PC-3 (cell line): Measurements from ENCODE around the gene KLHDC8B. TPM values are rescaled to one million over a fixed set of nuclear protein-coding genes. Genes with fewer than 3 reads are reported as not detected.

Source experiments
- ATAC-seq: fragments of 200-7000 bp; cut with Tn5 transposase; 2 replicates; pipeline ENCODE4 v1.9.1; 2020; ENCODE audit warnings: mild to moderate bottlenecking, moderate library complexity
- Bru-seq: library from RNA; stranded (reverse); fragments of 400-500 nt; gene quantifications from one replicate; lab custom pipeline; 2021; lab: Mats Ljungman, UMichigan
- BruChase-seq, 2 experiments: library from RNA; stranded (reverse); fragments of 400-500 nt; gene quantifications; one replicate each; lab custom pipeline; 2021; lab: Mats Ljungman, UMichigan
- BruUV-seq: library from RNA; stranded (reverse); fragments of 400-500 nt; replicated peaks from 2 replicates; lab custom pipeline; 2021; lab: Mats Ljungman, UMichigan
- CTCF ChIA-PET: fragments of 300-600 bp; sonication (Branson Sonifier 250); formaldehyde crosslinking; loops from one replicate; lab custom pipeline; 2022; ENCODE audit warnings: antibody characterized with exemption; lab: Charles Lee
- POLR2A ChIA-PET: fragments of 300-600 bp; sonication (Branson Sonifier 250); formaldehyde crosslinking; loops from one replicate; lab custom pipeline; 2022; ENCODE audit warnings: antibody characterized with exemption; ENCODE audit not compliant: unreplicated experiment; lab: Charles Lee
- DNase-seq: peaks from one replicate; pipeline ENCODE4 v3.0.0-alpha.2; 2015
- H2AFZ ChIP-seq: fragments of 300-600 bp; sonication (generic); 2 replicates; pipeline ENCODE4 v1.6.0; 2016; ENCODE audit warnings: antibody characterized with exemption, low read length
- H3F3A ChIP-seq: fragments of 300-600 bp; sonication (generic); one replicate; pipeline ENCODE4 v1.6.0; 2017; ENCODE audit warnings: antibody characterized with exemption, low read length, control low read depth, mild to moderate bottlenecking; ENCODE audit not compliant: unreplicated experiment
- H3K27ac ChIP-seq: fragments of 300-600 bp; sonication (generic); 2 replicates; pipeline ENCODE4 v1.5.1; 2016; ENCODE audit warnings: mild to moderate bottlenecking, low read length
- H3K27me3 ChIP-seq: fragments of 300-600 bp; sonication (generic); 2 replicates; pipeline ENCODE4 v1.6.1; 2016; ENCODE audit warnings: low read length, mixed read lengths
- H3K36me3 ChIP-seq: fragments of 300-600 bp; sonication (generic); 2 replicates; pipeline ENCODE4 v1.6.1; 2016; ENCODE audit warnings: low read depth, mixed run types, low read length, mixed read lengths
- H3K4me1 ChIP-seq: fragments of 300-600 bp; sonication (generic); 2 replicates; pipeline ENCODE4 v1.5.1; 2016; ENCODE audit warnings: low read length; ENCODE audit not compliant: insufficient read depth
- H3K4me2 ChIP-seq: fragments of 300-600 bp; sonication (generic); 2 replicates; pipeline ENCODE4 v1.6.0; 2016; ENCODE audit warnings: low read length
- H3K4me3 ChIP-seq: fragments of 300-600 bp; sonication (generic); 2 replicates; pipeline ENCODE4 v1.5.1; 2016; ENCODE audit warnings: mild to moderate bottlenecking, low read length, mixed read lengths
- H3K79me2 ChIP-seq: fragments of 300-600 bp; sonication (generic); 2 replicates; pipeline ENCODE4 v1.6.1; 2017; ENCODE audit warnings: low read length, mixed read lengths
- H3K9ac ChIP-seq: fragments of 300-600 bp; sonication (generic); 2 replicates; pipeline ENCODE4 v1.6.0; 2016; ENCODE audit warnings: mild to moderate bottlenecking, low read length
- H3K9me2 ChIP-seq: fragments of 300-600 bp; sonication (generic); replicated peaks from 2 replicates; pipeline ENCODE4 v1.6.1; 2016; ENCODE audit warnings: mixed run types, low read length, mixed read lengths
- H3K9me3 ChIP-seq: fragments of 300-600 bp; sonication (generic); 2 replicates; pipeline ENCODE4 v1.6.1; 2016; ENCODE audit warnings: low read length, mixed read lengths
- H4K20me1 ChIP-seq: fragments of 300-600 bp; sonication (generic); 2 replicates; pipeline ENCODE4 v1.6.1; 2016; ENCODE audit warnings: low read length, mixed read lengths
- EZH2 ChIP-seq: fragments of 300-600 bp; sonication (generic); IDR thresholded peaks from one replicate; pipeline ENCODE4 v1.6.1; 2017; ENCODE audit warnings: antibody characterized with exemption, mild to moderate bottlenecking, low read length; ENCODE audit not compliant: unreplicated experiment
- EZH2phosphoT487 ChIP-seq: fragments of 300-600 bp; sonication (generic); IDR thresholded peaks from 2 replicates; pipeline ENCODE4 v1.6.1; 2018; ENCODE audit warnings: mild to moderate bottlenecking, antibody characterized with exemption, low read length, borderline replicate concordance
- intact Hi-C: fragments of 100-400 bp; cut with micrococcal nuclease; formaldehyde crosslinking; loops from 2 replicates; pipeline ENCODE4 v1.9.0; 2023
- long read RNA-seq: library from polyadenylated mRNA; unstranded; transcript quantifications from one replicate; pipeline ENCODE4 v2.0.0, GENCODE V29; 2021; ENCODE audit not compliant: unreplicated experiment
- total RNA-seq: library from RNA; depleted of rRNA; stranded (reverse); fragments of >200 nt; gene quantifications from 2 replicates; pipeline ENCODE4 v1.2.3, GENCODE V29; 2014; rRNA removed
- TF ChIP-seq, protein P1 (sequence below): fragments of 300-600 bp; sonication (generic); conservative IDR thresholded peaks from 2 replicates; pipeline ENCODE4 v1.5.1; 2017; ENCODE audit warnings: antibody characterized with exemption, low read depth, mild to moderate bottlenecking, low read length

KLHDC8B gene
- total RNA-seq, result 24.3 and 34.4 TPM in 2 replicates
- percentile 72 among the genes with signal in this experiment for Bru-seq, nascent RNA
- BruChase-seq, experiment 1, labeled RNA remaining after a 6-hour chase, result percentile 83 among the genes with signal in this experiment
- BruChase-seq, experiment 2, labeled RNA remaining after a 2-hour chase, result percentile 86 among the genes with signal in this experiment
- long read RNA-seq, transcript KLHDC8B-201 (6 exons, 1,959 nt), result major isoform, 44 of 105 reads
- long read RNA-seq, partial matches to known transcripts, result 35 of 105 reads
- long read RNA-seq, other reads (novel, unspliced or antisense), result 24 of 105 reads

DNA sequence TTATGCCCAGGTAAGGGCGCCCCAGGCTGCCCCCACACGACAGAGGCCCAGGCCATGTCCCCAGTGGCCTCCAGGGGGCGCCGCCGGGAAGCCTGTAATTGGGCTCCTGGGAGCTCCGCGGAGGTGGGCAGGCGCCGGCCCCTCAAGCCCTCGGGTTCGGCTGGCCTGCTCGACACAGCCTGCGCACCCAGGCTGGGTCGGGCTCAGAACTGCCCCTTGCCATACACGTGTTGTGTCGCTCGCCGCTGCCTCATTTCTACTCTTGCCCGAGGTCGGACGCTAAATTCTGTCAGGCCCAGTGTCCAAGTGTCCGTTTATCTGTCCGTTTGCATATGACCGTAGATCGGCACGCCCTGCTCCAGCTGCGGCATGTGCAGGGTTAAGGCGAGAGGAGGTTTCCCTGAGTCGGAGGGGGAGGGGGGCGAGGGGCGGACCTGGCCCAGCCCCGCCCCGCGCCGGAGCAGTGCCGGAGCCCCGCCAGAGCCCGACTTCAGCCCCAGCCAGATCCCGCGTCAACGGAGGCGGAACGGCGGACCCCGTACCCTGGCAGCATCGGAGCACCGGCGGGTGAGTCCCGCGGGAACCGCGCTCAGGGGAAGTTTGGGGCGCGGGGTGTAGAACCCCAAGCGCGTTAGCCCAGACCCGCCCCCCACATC is at the start of gene KLHDC8B:
Gene KLHDC8B (plus strand): TSS at position 480 of the 656 bp plus-strand sequence. CDS start 1,172 bp downstream, outside the sequence.
- Histone ChIP-seq H3K9me3 (no peaks in the 10 kb centered on the region), H3K79me2 (peaks cover 7% of the 10 kb centered on the region), H3K27me3 (no peaks in the 10 kb centered on the region), H3K27ac (no peak within 1 kb of the TSS), H2AFZ (peak within 1 kb of the TSS; percentile 98), H3K36me3 (no peaks in the 10 kb centered on the region), H3K4me3 (peak within 1 kb of the TSS; percentile 74), H3K9me2 (no peaks in the 10 kb centered on the region), H3K9ac (peak within 1 kb of the TSS; percentile 64), H3K4me1 (peaks cover 18% of the 10 kb centered on the region), H3K4me2 (peak within 1 kb of the TSS; percentile 94), H4K20me1 (no peaks in the 10 kb centered on the region), H3F3A (no peaks in the 10 kb centered on the region)
- ChIA-PET CTCF (interaction anchor here (0.5 to 1.1 kb wide), 6 partner anchors 40 to 278 kb away, joined by 3 to 4 read pairs (median 3); partner anchors contain the start of gene USP4), POLR2A (interaction anchor here (0.5 to 0.6 kb wide), 4 partner anchors 19 to 300 kb away, joined by 4 read pairs; no protein-coding TSS in a partner anchor)
- ATAC-seq (peak; percentile 91), DNase-seq (peak; percentile 81)
- intact Hi-C loops, result loop anchor here (1.0 to 5.0 kb wide), 6 partner anchors 38 to 278 kb away; partner anchors contain the start of genes LAMB2, QRICH1 and USP4
- TF ChIP-seq, protein P1, sequence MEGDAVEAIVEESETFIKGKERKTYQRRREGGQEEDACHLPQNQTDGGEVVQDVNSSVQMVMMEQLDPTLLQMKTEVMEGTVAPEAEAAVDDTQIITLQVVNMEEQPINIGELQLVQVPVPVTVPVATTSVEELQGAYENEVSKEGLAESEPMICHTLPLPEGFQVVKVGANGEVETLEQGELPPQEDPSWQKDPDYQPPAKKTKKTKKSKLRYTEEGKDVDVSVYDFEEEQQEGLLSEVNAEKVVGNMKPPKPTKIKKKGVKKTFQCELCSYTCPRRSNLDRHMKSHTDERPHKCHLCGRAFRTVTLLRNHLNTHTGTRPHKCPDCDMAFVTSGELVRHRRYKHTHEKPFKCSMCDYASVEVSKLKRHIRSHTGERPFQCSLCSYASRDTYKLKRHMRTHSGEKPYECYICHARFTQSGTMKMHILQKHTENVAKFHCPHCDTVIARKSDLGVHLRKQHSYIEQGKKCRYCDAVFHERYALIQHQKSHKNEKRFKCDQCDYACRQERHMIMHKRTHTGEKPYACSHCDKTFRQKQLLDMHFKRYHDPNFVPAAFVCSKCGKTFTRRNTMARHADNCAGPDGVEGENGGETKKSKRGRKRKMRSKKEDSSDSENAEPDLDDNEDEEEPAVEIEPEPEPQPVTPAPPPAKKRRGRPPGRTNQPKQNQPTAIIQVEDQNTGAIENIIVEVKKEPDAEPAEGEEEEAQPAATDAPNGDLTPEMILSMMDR, result peak; percentile 97
- no peak for TF ChIP-seq EZH2phosphoT487
- no TSS peak for BruUV-seq

DNA sequence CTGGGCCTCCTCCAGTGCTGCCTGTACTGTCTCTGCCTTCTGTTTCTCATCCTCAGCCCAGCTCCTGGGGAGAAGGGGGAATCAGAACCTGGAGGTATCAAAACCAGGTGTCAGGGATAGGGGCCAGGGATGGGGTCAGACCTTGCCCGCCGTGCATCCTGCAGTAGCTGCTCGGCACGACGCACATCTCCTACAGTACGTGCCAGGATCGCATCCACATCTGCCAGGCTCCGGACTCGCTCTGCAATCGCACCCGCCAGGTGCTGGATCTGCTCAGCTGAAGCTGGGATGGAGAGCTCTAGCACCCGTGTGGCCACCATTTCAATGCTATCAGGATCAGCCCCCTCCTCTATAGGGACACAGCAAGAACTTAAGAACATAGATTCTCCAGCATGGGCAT is 49.4 kb upstream of the KLHDC8B start:
- ChIA-PET CTCF (interaction anchor here (0.5 kb wide), 1 partner anchor 49 kb away, joined by 3 read pairs; the partner anchor contains the start of gene KLHDC8B), POLR2A (no interaction called here)
- BruUV-seq, result no TSS peak
- peaks cover 21% of the 10 kb centered on the region for H3K36me3 ChIP-seq
- no peak overlapping the region for H3K4me3 ChIP-seq
- no peaks in the 10 kb centered on the region for H3K9me2 ChIP-seq
- DNase-seq, result no peak
- no peaks in the 10 kb centered on the region for H4K20me1 ChIP-seq
- no peak overlapping the region for H3K27ac ChIP-seq
- no peaks in the 10 kb centered on the region for H3K9me3 ChIP-seq
- no peaks in the 10 kb centered on the region for H3K27me3 ChIP-seq
- H3K9ac ChIP-seq, result no peak overlapping the region
- H3F3A ChIP-seq, result peaks cover 7% of the 10 kb centered on the region
- no peak overlapping the region for H2AFZ ChIP-seq
- H3K79me2 ChIP-seq, result peaks cover 20% of the 10 kb centered on the region
- H3K4me1 ChIP-seq, result peaks cover 15% of the 10 kb centered on the region
- TF ChIP-seq EZH2 (no peak), EZH2phosphoT487 (no peak)
- TF ChIP-seq, protein P1, result no peak
- no peak for ATAC-seq
- no peak overlapping the region for H3K4me2 ChIP-seq
- intact Hi-C loops, result no loop called here
